Type B pancreatic cell (in vitro differentiated cells): ENCODE data around the gene COIL. TPM values are rescaled to one million over a fixed set of nuclear protein-coding genes. Genes with fewer than 3 reads are reported as not detected.

Experiments
- DNase-seq: peaks from one replicate; pipeline ENCODE4 v3.0.0; 2021; ENCODE audit warnings: mixed read lengths; ENCODE audit not compliant: unreplicated experiment; ENCODE audit errors: extremely low spot score
- H3K27ac Mint-ChIP-seq: 2 replicates; pipeline ENCODE4 v1.8.0; 2021; ENCODE audit warnings: mild to moderate bottlenecking, mixed read lengths
- H3K27me3 Mint-ChIP-seq: 2 replicates; pipeline ENCODE4 v1.8.0; 2021; ENCODE audit warnings: mixed read lengths
- H3K36me3 Mint-ChIP-seq: 2 replicates; pipeline ENCODE4 v1.8.0; 2021; ENCODE audit warnings: mixed read lengths
- H3K4me1 Mint-ChIP-seq: one replicate; pipeline ENCODE4 v1.8.0; 2021; ENCODE audit warnings: mixed read lengths; ENCODE audit not compliant: unreplicated experiment
- H3K4me3 Mint-ChIP-seq: 2 replicates; pipeline ENCODE4 v1.8.0; 2021; ENCODE audit warnings: mild to moderate bottlenecking, mixed read lengths
- H3K9me3 Mint-ChIP-seq: 2 replicates; pipeline ENCODE4 v1.8.0; 2021; ENCODE audit warnings: mixed read lengths
- CTCF ChIP-seq: fragments of 200-600 bp; sonication (generic); conservative IDR thresholded peaks from 2 replicates; pipeline ENCODE4 v1.5.0; 2021; ENCODE audit warnings: antibody characterized with exemption, mild to moderate bottlenecking
- total RNA-seq: library from RNA; stranded (reverse); gene quantifications from 2 replicates; pipeline ENCODE4 v1.2.1, GENCODE V29; 2021; ENCODE audit warnings: low replicate concordance

The COIL gene
- total RNA-seq, 1 donor from 2014 or later = 26.5 TPM

- Mint-ChIP-seq H3K27me3 (no peaks in the 10 kb centered on the region), H3K36me3 (peaks cover 42% of the 10 kb centered on the region), H3K27ac (no peak overlapping the region), H3K4me3 (no peak overlapping the region), H3K9me3 (no peaks in the 10 kb centered on the region), H3K4me1 (peaks cover 16% of the 10 kb centered on the region)
- no peak for TF ChIP-seq CTCF
- no peak for DNase-seq
These were observed 24.0 kb downstream of the COIL start for GRCh38 chr17:56936697-56937322.

- Mint-ChIP-seq H3K9me3 (no peaks in the 10 kb centered on the region), H3K36me3 (peaks cover 36% of the 10 kb centered on the region)
These were observed 25.4 kb downstream of the COIL start for GRCh38 chr17:56935461-56935860.

GRCh38 chr17:56934280-56934679 lies 26.6 kb downstream of the COIL start:
- Mint-ChIP-seq H3K9me3 (no peaks in the 10 kb centered on the region), H3K4me3 (no peak overlapping the region), H3K36me3 (peaks cover 31% of the 10 kb centered on the region), H3K27me3 (no peaks in the 10 kb centered on the region), H3K4me1 (peaks cover 12% of the 10 kb centered on the region), H3K27ac (no peak overlapping the region)
- DNase-seq = no peak
- no peak for TF ChIP-seq CTCF

More at GRCh38 chr17:56935461-56935860, 25.4 kb downstream of the COIL start:
- Mint-ChIP-seq H3K4me1 (peaks cover 16% of the 10 kb centered on the region), H3K4me3 (no peak overlapping the region), H3K27ac (no peak overlapping the region), H3K27me3 (no peaks in the 10 kb centered on the region)
- TF ChIP-seq CTCF = no peak
- DNase-seq = no peak

DNA sequence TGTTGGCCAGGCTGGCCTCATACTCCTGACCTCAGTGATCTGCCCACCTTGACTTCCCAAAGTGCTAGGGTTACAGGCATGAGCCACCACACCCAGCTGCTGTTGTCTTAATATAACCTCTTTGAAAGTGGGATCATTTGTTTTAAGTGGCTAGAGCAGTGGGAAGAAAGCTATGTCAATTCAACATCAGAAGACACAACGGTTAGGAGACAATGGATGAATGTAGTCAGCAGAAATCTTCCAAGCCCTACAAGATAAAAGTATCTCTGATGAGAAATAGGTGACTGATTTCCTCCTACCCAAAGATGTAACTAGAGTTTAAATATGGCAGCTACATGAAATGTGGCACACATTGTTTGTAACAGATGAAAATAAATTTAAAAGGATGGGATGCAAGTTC lies 27.0 kb downstream of the COIL start:
- H3K4me1 Mint-ChIP-seq = peaks cover 12% of the 10 kb centered on the region
- H3K4me3 Mint-ChIP-seq = no peak overlapping the region
- no peak for TF ChIP-seq CTCF
- H3K27ac Mint-ChIP-seq = no peak overlapping the region
- no peaks in the 10 kb centered on the region for H3K27me3 Mint-ChIP-seq
- peaks cover 29% of the 10 kb centered on the region for H3K36me3 Mint-ChIP-seq
- no peaks in the 10 kb centered on the region for H3K9me3 Mint-ChIP-seq
- DNase-seq = no peak

DNA sequence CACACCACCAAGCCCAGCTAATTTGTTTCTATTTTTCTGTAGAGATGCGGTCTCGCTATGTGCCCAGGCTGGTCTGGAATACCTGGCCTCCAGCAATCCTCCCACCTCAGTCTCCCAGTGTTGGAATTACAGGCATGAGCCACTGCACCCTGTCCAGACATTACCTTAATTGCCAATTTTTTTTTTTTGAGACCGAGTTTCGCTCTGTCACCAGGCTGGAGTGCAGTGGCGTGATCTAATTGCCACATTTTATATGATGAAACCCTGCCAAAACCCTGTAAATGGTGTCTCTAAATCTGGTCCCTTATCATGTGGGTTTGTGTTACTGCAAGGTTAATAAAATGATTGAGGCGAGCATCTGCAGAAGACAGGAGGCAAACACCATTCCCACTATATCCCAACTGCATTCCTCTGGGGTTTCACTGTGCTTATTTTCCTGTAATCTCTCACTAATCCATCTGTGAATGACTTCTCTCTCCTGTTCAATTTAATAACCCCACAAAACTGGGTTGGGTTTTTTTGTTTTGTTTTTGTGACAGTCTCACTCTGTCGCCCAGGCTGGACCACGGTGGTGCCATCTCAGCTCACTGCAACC lies 27.6 kb downstream of the COIL start:
- DNase-seq = no peak
- TF ChIP-seq CTCF = no peak

More for the DNA sequence above, 27.6 kb downstream of the COIL start:
- Mint-ChIP-seq H3K36me3 (peaks cover 23% of the 10 kb centered on the region), H3K4me1 (peaks cover 11% of the 10 kb centered on the region), H3K27me3 (no peaks in the 10 kb centered on the region), H3K9me3 (no peaks in the 10 kb centered on the region), H3K27ac (no peak overlapping the region), H3K4me3 (no peak overlapping the region)
